CD14-positive monocyte (primary cell): ENCODE results near the gene ADORA2A. TPM values are rescaled to one million over a fixed set of nuclear protein-coding genes. Genes with fewer than 3 reads are reported as not detected.

Experiments used
- DNase-seq, 3 donors: peaks; one replicate each; pipeline ENCODE4 v3.0.0-alpha.2; 2011 to 2022
- H2AFZ ChIP-seq: 2 replicates; pipeline ENCODE4 v1.6.0; 2012; ENCODE audit warnings: mild to moderate bottlenecking, low read depth, low read length, inconsistent platforms; ENCODE audit not compliant: insufficient read depth, poor library complexity, severe bottlenecking
- H3K27ac ChIP-seq, 2 donors: 1 replicate in 1 of 2; 2 replicates in 1 of 2; pipeline ENCODE4 v1.5.1; 2012 to 2013; ENCODE audit warnings: low read length in 2 of 2, control low read depth in 1 of 2, inconsistent platforms in 1 of 2, low read depth in 1 of 2, mild to moderate bottlenecking in 1 of 2
- H3K27me3 ChIP-seq, 2 donors: one replicate each; pipeline versions ENCODE4 v1.6.0 to v1.6.1; 2011 to 2013; ENCODE audit warnings: low read length in 2 of 2; ENCODE audit not compliant: control insufficient read depth in 2 of 2, insufficient read depth in 2 of 2
- H3K36me3 ChIP-seq, 2 donors: replicated peaks in 1 of 2; 1 replicate in 1 of 2; 2 replicates in 1 of 2; pipeline versions ENCODE4 v1.5.1 to v1.6.1; 2012 to 2013; ENCODE audit warnings: low read length in 2 of 2, control low read depth in 1 of 2, inconsistent platforms in 1 of 2, mild to moderate bottlenecking in 1 of 2; ENCODE audit not compliant: insufficient read depth in 2 of 2, control insufficient read depth in 1 of 2
- H3K4me1 ChIP-seq, 2 donors: 1 replicate in 1 of 2; 2 replicates in 1 of 2; pipeline versions ENCODE4 v1.5.1 to v1.6.1; 2012 to 2013; ENCODE audit warnings: low read length in 2 of 2, control low read depth in 1 of 2, inconsistent platforms in 1 of 2, mild to moderate bottlenecking in 1 of 2, moderate library complexity in 1 of 2; ENCODE audit not compliant: insufficient read depth in 2 of 2, control insufficient read depth in 1 of 2
- H3K4me2 ChIP-seq: replicated peaks from 2 replicates; pipeline ENCODE3; 2012; ENCODE audit warnings: low read length, moderate library complexity, mild to moderate bottlenecking; ENCODE audit not compliant: poor library complexity, severe bottlenecking; ENCODE audit errors: extremely low read depth
- H3K4me3 ChIP-seq, 3 experiments: fragments of 200-600 bp in 1 of 3; sonication (generic) in 1 of 3; replicated peaks in 1 of 3; 1 replicate in 2 of 3; 2 replicates in 1 of 3; pipeline ENCODE4 v1.5.1; 2011 to 2013; ENCODE audit warnings: low read length in 3 of 3, mild to moderate bottlenecking in 3 of 3, control low read depth in 2 of 3, low read depth in 2 of 3, inconsistent platforms in 1 of 3, moderate library complexity in 1 of 3
- H3K79me2 ChIP-seq: 2 replicates; pipeline ENCODE4 v1.6.0; 2012; ENCODE audit warnings: mild to moderate bottlenecking, control low read depth, inconsistent platforms, low read length, moderate library complexity; ENCODE audit not compliant: insufficient read depth
- H3K9ac ChIP-seq: 2 replicates; pipeline ENCODE4 v1.6.0; 2017; ENCODE audit warnings: low read length, mild to moderate bottlenecking; ENCODE audit not compliant: insufficient read depth, poor library complexity, severe bottlenecking
- H3K9me3 ChIP-seq, 2 donors: replicated peaks in 1 of 2; 1 replicate in 1 of 2; 2 replicates in 1 of 2; pipeline versions ENCODE4 v1.5.1 to v1.6.1; 2012 to 2013; ENCODE audit warnings: low read length in 2 of 2, control low read depth in 1 of 2; ENCODE audit not compliant: control insufficient read depth in 1 of 2, insufficient read depth in 1 of 2
- H4K20me1 ChIP-seq: 2 replicates; pipeline ENCODE4 v1.6.0; 2012; ENCODE audit warnings: mild to moderate bottlenecking, low read length, control low read depth, moderate library complexity; ENCODE audit not compliant: insufficient read depth
- H3K27ac Mint-ChIP-seq, 7 donors: one replicate each; pipeline ENCODE4 v1.8.0; 2020; ENCODE audit warnings: mild to moderate bottlenecking in 7 of 7, mixed read lengths in 7 of 7, moderate library complexity in 6 of 7, inconsistent platforms in 2 of 7
- H3K27me3 Mint-ChIP-seq, 3 donors: one replicate each; pipeline ENCODE4 v1.8.0; 2021 to 2022; ENCODE audit warnings: low read depth in 3 of 3, mild to moderate bottlenecking in 3 of 3, mixed read lengths in 3 of 3, moderate library complexity in 3 of 3, inconsistent platforms in 1 of 3
- H3K36me3 Mint-ChIP-seq, 2 donors: one replicate each; pipeline ENCODE4 v1.8.0; 2020; ENCODE audit warnings: mixed read lengths in 2 of 2, inconsistent platforms in 1 of 2, mild to moderate bottlenecking in 1 of 2
- H3K4me1 Mint-ChIP-seq: one replicate; pipeline ENCODE4 v1.8.0; 2020; ENCODE audit warnings: mild to moderate bottlenecking, mixed read lengths
- H3K4me3 Mint-ChIP-seq, 2 donors: one replicate each; pipeline ENCODE4 v1.8.0; 2020; ENCODE audit warnings: mild to moderate bottlenecking in 2 of 2, mixed read lengths in 2 of 2, moderate library complexity in 1 of 2
- H3K9me3 Mint-ChIP-seq, 7 donors: one replicate each; pipeline ENCODE4 v1.8.0; 2020 to 2022; ENCODE audit warnings: mixed read lengths in 7 of 7, mild to moderate bottlenecking in 6 of 7, moderate library complexity in 6 of 7, inconsistent platforms in 2 of 7
- CTCF ChIP-seq: fragments of 200-600 bp; IDR thresholded peaks from one replicate; pipeline ENCODE4 v1.8.0; 2022; ENCODE audit warnings: antibody characterized with exemption, mild to moderate bottlenecking
- WGBS: methylation state at CpG from one replicate; pipeline ENCODE4 v1.1.5; 2013; ENCODE audit warnings: missing lambda C conversion rate; ENCODE audit not compliant: insufficient coverage; 5-methylcytosine and 5-hydroxymethylcytosine counted together
- intact Hi-C, 2 donors: fragments of 100-400 bp; cut with micrococcal nuclease; formaldehyde crosslinking; loops; one replicate each; pipeline versions ENCODE4 v1.15.0 to v1.15.1; 2023
- polyA plus RNA-seq, 3 donors: library from polyadenylated mRNA; depleted of rRNA in 1 of 3; unstranded in 2 of 3; stranded (reverse) in 1 of 3; fragments of 300-500 nt in 2 of 3; fragments of >200 nt in 1 of 3; fragmentation: Illumina TruSeq in 2 of 3; gene quantifications; 1 replicate in 2 of 3; 2 replicates in 1 of 3; pipeline ENCODE4 v1.2.3, GENCODE V29; 2012 to 2021

Gene ADORA2A
- polyA plus RNA-seq, 3 donors = 5.8 to 10.2 (median 6.5) TPM

- peak overlapping the region; percentile 67 for H3K4me2 ChIP-seq
Measured at GRCh38 chr22:24433828-24434470, 6.5 kb downstream of the ADORA2A start.

More at GRCh38 chr22:24433828-24434470, 6.5 kb downstream of the ADORA2A start:
- Mint-ChIP-seq H3K27ac (peak overlapping the region; percentile 98 to 100 (median 100)), H3K36me3 (peaks cover 32 to 47% of the 10 kb centered on the region in 2 donors), H3K27me3 (peaks cover 0 to 2% (median 0%) of the 10 kb centered on the region in 3 donors), H3K4me3 (peak overlapping the region; percentile 63 to 81), H3K9me3 (no peaks in the 10 kb centered on the region), H3K4me1 (peaks cover 88% of the 10 kb centered on the region)
- no peaks in the 10 kb centered on the region for H3K27me3 ChIP-seq
- H3K9me3 ChIP-seq = no peaks in the 10 kb centered on the region
- H4K20me1 ChIP-seq = no peaks in the 10 kb centered on the region
- WGBS = 81% methylated on average over 7 of the region's 12 CpGs
- no peak overlapping the region for H2AFZ ChIP-seq
- peaks cover 72 to 100% of the 10 kb centered on the region in 2 donors for H3K4me1 ChIP-seq
- peak overlapping the region; percentile 98 to 99 for H3K27ac ChIP-seq
- H3K36me3 ChIP-seq = peaks cover 0 to 17% of the 10 kb centered on the region in 2 donors
- no peak for TF ChIP-seq CTCF
- DNase-seq = peak; percentile 94 to 100 (median 98)
- H3K9ac ChIP-seq = peak overlapping the region; percentile 72
- peak overlapping the region in 1 of 3 experiments; percentile 23 for H3K4me3 ChIP-seq
- intact Hi-C loops = loop anchor here (1.0 to 5.0 kb wide), 6 partner anchors 31 to 107 kb away; no protein-coding TSS in a partner anchor
- peaks cover 83% of the 10 kb centered on the region for H3K79me2 ChIP-seq
